Measurements from ENCODE around the gene TRDMT1.
"Not testable (repeated sequence)": the region's sequence is repeated elsewhere in the genome, so short reads cannot be mapped to it uniquely, and the experiment has no call there.

The TRDMT1 gene

GRCh38 chr10:17122726-17123661, 78.5 kb downstream of the TRDMT1 start:
- H3K9ac ChIP-seq (ENCODE audit: low read length), result no peak overlapping the region
- peaks cover 12% of the 10 kb centered on the region for H3K4me1 ChIP-seq (ENCODE audit: control insufficient read depth, low read depth, low read length)

GRCh38 chr10:17122052-17122451, 79.4 kb downstream of the TRDMT1 start:
- peaks cover 12% of the 10 kb centered on the region for H3K4me1 ChIP-seq (ENCODE audit: control insufficient read depth, low read depth, low read length)
- no peak overlapping the region for H3K9ac ChIP-seq (ENCODE audit: low read length)
- no peak overlapping the region for H3K27ac ChIP-seq (ENCODE audit: low read length)
- no peaks in the 10 kb centered on the region for H3K27me3 ChIP-seq (ENCODE audit: control insufficient read depth, insufficient read depth, low read length)
- no peaks in the 10 kb centered on the region for H3K9me3 ChIP-seq (ENCODE audit: control insufficient read depth, low read depth, low read length)
- no peaks in the 10 kb centered on the region for H3K36me3 ChIP-seq (ENCODE audit: control insufficient read depth, low read depth, low read length)
- H3K4me3 ChIP-seq (ENCODE audit: low read length), result no peak overlapping the region

More at GRCh38 chr10:17122726-17123661, 78.5 kb downstream of the TRDMT1 start:
- no peaks in the 10 kb centered on the region for H3K36me3 ChIP-seq (ENCODE audit: control insufficient read depth, low read depth, low read length)
- H3K27me3 ChIP-seq (ENCODE audit: control insufficient read depth, insufficient read depth, low read length), result no peaks in the 10 kb centered on the region
- no peaks in the 10 kb centered on the region for H3K9me3 ChIP-seq (ENCODE audit: control insufficient read depth, low read depth, low read length)
- H3K27ac ChIP-seq (ENCODE audit: low read length), result no peak overlapping the region
- no peak overlapping the region for H3K4me3 ChIP-seq (ENCODE audit: low read length)

DNA sequence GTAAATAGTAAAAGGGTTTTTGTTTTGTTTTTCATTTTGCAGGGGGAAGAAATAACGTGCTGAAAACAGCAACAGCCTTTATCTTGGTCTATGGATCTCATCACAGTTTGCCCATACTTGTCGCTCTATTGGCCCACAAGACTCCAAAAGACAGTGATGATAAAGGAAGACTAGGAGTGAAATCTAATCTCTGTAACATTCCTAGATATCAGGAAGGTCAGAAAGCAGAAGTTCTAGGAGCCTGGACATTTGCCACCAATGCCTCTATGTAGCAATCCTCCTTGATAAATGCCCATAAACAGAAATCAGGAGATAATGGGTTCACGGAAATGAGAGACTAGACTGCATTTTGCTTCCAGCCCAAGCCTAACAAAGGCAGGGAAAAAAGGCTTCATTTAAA, 80.8 kb downstream of the TRDMT1 start:
- no peak overlapping the region for H3K4me3 ChIP-seq (ENCODE audit: low read length)
- H3K36me3 ChIP-seq (ENCODE audit: control insufficient read depth, low read depth, low read length), result no peaks in the 10 kb centered on the region
- peaks cover 12% of the 10 kb centered on the region for H3K4me1 ChIP-seq (ENCODE audit: control insufficient read depth, low read depth, low read length)
- H3K27me3 ChIP-seq (ENCODE audit: control insufficient read depth, insufficient read depth, low read length), result no peaks in the 10 kb centered on the region
- no peak overlapping the region for H3K9ac ChIP-seq (ENCODE audit: low read length)
- H3K9me3 ChIP-seq (ENCODE audit: control insufficient read depth, low read depth, low read length), result no peaks in the 10 kb centered on the region
- no peak overlapping the region for H3K27ac ChIP-seq (ENCODE audit: low read length)

DNA sequence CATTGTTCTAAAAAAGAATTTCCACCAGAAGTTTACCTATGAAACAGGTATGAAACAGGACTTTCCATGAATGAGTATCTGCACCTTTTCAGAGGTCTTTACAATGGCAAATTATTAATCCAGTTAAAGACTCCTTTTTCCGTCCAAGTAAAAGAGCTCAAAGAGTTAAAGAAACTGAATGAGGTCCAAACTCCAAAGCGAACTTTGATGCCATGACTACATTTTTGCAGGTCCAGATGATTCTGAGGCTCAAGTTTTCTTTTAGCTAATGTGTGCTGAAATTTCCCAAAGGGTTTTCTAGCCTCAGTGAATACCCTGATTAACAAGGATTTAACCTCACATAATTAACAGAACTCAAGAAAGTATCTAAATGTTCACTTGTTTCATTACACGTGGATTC, 81.6 kb downstream of the TRDMT1 start:
- no peaks in the 10 kb centered on the region for H3K27me3 ChIP-seq (ENCODE audit: control insufficient read depth, insufficient read depth, low read length)
- H3K27ac ChIP-seq (ENCODE audit: low read length), result no peak overlapping the region
- H3K9me3 ChIP-seq (ENCODE audit: control insufficient read depth, low read depth, low read length), result no peaks in the 10 kb centered on the region
- H3K4me3 ChIP-seq (ENCODE audit: low read length), result no peak overlapping the region
- no peak overlapping the region for H3K9ac ChIP-seq (ENCODE audit: low read length)
- H3K36me3 ChIP-seq (ENCODE audit: control insufficient read depth, low read depth, low read length), result no peaks in the 10 kb centered on the region
- peaks cover 12% of the 10 kb centered on the region for H3K4me1 ChIP-seq (ENCODE audit: control insufficient read depth, low read depth, low read length)

DNA sequence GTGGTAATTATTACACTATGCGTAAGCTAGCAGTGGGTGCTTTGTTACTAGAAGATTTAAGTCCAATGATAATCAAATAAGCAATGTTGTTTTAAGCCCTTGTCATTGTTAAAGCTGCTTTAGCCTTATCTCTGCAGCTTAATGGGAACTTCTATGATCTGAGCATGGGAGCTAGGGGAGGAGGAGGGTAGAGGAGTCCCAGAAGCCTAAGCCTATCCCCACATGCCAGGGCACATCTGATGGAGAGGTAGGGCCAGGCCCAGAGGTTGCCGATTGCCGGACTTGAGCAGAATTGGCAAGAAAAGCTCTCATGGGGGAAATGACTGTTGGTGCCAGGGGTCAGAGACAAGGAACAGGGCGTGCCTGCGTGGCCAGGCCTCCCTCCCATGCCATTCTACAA, 85.3 kb downstream of the TRDMT1 start:
- H3K27ac ChIP-seq (ENCODE audit: low read length), result no peak overlapping the region
- H3K9ac ChIP-seq (ENCODE audit: low read length), result no peak overlapping the region
- H3K9me3 ChIP-seq (ENCODE audit: control insufficient read depth, low read depth, low read length), result no peaks in the 10 kb centered on the region
- no peaks in the 10 kb centered on the region for H3K36me3 ChIP-seq (ENCODE audit: control insufficient read depth, low read depth, low read length)
- H3K4me1 ChIP-seq (ENCODE audit: control insufficient read depth, low read depth, low read length), result no peaks in the 10 kb centered on the region
- H3K27me3 ChIP-seq (ENCODE audit: control insufficient read depth, insufficient read depth, low read length), result no peaks in the 10 kb centered on the region
- H3K4me3 ChIP-seq (ENCODE audit: low read length), result no peak overlapping the region

- H3K9me3 ChIP-seq (ENCODE audit: control insufficient read depth, low read depth, low read length), result no peaks in the 10 kb centered on the region
- no peak overlapping the region for H3K27ac ChIP-seq (ENCODE audit: low read length)
- H3K9ac ChIP-seq (ENCODE audit: low read length), result no peak overlapping the region
- H3K4me3 ChIP-seq (ENCODE audit: low read length), result no peak overlapping the region
- no peaks in the 10 kb centered on the region for H3K36me3 ChIP-seq (ENCODE audit: control insufficient read depth, low read depth, low read length)
- no peaks in the 10 kb centered on the region for H3K27me3 ChIP-seq (ENCODE audit: control insufficient read depth, insufficient read depth, low read length)
- H3K4me1 ChIP-seq (ENCODE audit: control insufficient read depth, low read depth, low read length), result no peaks in the 10 kb centered on the region
These were observed 85.8 kb downstream of the TRDMT1 start for GRCh38 chr10:17115683-17116082.

GRCh38 chr10:17114878-17115444, 86.5 kb downstream of the TRDMT1 start:
- H3K27ac ChIP-seq (ENCODE audit: low read length); H3K9ac ChIP-seq (ENCODE audit: low read length); H3K36me3 ChIP-seq (ENCODE audit: control insufficient read depth, low read depth, low read length): not testable (repeated sequence)

DNA sequence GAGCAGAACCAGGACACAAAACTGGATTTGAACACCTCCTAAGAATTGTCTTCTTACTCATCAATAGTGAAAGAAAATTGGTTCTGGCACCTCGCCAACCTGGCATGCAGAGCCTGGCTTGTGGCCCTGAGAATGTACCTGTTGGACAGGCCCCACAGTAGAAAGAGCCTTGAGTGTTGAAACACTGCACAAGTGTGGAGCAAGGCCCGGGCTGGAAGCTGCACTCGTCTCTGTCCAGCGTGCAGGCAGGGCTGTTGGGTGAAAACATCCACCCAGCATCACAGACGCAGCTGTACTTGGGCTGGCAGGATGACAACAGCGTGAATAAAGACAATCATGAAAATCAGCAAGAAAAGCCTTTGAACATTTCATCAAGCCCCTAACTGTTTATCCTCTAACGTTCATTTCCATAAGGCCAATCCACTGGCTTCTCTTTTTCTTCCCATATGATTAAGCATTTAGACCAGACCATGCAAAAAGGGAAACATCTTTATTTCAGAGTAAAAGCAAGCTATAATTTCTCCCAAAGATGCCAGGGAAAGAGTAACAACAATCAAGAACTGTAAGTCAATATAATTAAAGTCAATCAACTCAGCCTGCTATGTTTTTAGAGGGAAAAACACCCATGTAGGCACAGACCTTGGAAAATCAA, 87.5 kb downstream of the TRDMT1 start:
- no peaks in the 10 kb centered on the region for H3K36me3 ChIP-seq (ENCODE audit: control insufficient read depth, low read depth, low read length)
- no peak overlapping the region for H3K4me3 ChIP-seq (ENCODE audit: low read length)
- no peak overlapping the region for H3K27ac ChIP-seq (ENCODE audit: low read length)
- H3K9me3 ChIP-seq (ENCODE audit: control insufficient read depth, low read depth, low read length), result no peaks in the 10 kb centered on the region
- H3K9ac ChIP-seq (ENCODE audit: low read length), result no peak overlapping the region
- no peaks in the 10 kb centered on the region for H3K27me3 ChIP-seq (ENCODE audit: control insufficient read depth, insufficient read depth, low read length)
- no peaks in the 10 kb centered on the region for H3K4me1 ChIP-seq (ENCODE audit: control insufficient read depth, low read depth, low read length)

More at GRCh38 chr10:17114878-17115444, 86.5 kb downstream of the TRDMT1 start:
- H3K4me1 ChIP-seq (ENCODE audit: control insufficient read depth, low read depth, low read length); H3K9me3 ChIP-seq (ENCODE audit: control insufficient read depth, low read depth, low read length); H3K27me3 ChIP-seq (ENCODE audit: control insufficient read depth, insufficient read depth, low read length); H3K4me3 ChIP-seq (ENCODE audit: low read length): not testable (repeated sequence)

- Histone ChIP-seq H3K4me1 (ENCODE audit: control insufficient read depth, low read depth, low read length) (no peaks in the 10 kb centered on the region), H3K27ac (ENCODE audit: low read length) (no peak overlapping the region), H3K36me3 (ENCODE audit: control insufficient read depth, low read depth, low read length) (no peaks in the 10 kb centered on the region), H3K9me3 (ENCODE audit: control insufficient read depth, low read depth, low read length) (no peaks in the 10 kb centered on the region), H3K4me3 (ENCODE audit: low read length) (no peak overlapping the region), H3K27me3 (ENCODE audit: control insufficient read depth, insufficient read depth, low read length) (no peaks in the 10 kb centered on the region), H3K9ac (ENCODE audit: low read length) (no peak overlapping the region)
These were observed 88.1 kb downstream of the TRDMT1 start for GRCh38 chr10:17113346-17113745.

DNA sequence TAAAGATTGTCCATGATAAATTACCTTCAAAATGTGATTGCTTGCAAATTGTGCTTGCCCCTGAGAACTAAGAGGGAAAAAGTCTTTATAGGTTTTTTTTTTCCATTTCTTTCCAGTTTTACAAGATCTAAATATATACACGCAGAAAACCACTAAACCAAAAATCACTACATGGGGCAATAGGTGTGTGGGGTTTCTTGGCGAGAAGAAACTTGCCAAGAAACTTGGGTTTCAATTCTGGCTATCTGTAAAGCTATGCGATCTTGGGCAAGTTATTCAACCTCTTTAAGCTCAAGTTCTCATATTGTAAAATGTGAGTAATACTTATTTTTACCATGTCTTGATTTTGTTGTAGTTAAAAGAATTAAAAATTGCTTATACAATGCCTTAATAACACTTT, 88.9 kb downstream of the TRDMT1 start:
- no peaks in the 10 kb centered on the region for H3K27me3 ChIP-seq (ENCODE audit: control insufficient read depth, insufficient read depth, low read length)
- H3K9me3 ChIP-seq (ENCODE audit: control insufficient read depth, low read depth, low read length), result no peaks in the 10 kb centered on the region
- H3K4me1 ChIP-seq (ENCODE audit: control insufficient read depth, low read depth, low read length), result no peaks in the 10 kb centered on the region
- no peak overlapping the region for H3K9ac ChIP-seq (ENCODE audit: low read length)
- H3K36me3 ChIP-seq (ENCODE audit: control insufficient read depth, low read depth, low read length), result no peaks in the 10 kb centered on the region
- no peak overlapping the region for H3K4me3 ChIP-seq (ENCODE audit: low read length)
- H3K27ac ChIP-seq (ENCODE audit: low read length), result no peak overlapping the region

- Histone ChIP-seq H3K36me3 (ENCODE audit: control insufficient read depth, low read depth, low read length) (no peaks in the 10 kb centered on the region), H3K4me1 (ENCODE audit: control insufficient read depth, low read depth, low read length) (no peaks in the 10 kb centered on the region), H3K9ac (ENCODE audit: low read length) (no peak overlapping the region), H3K27me3 (ENCODE audit: control insufficient read depth, insufficient read depth, low read length) (no peaks in the 10 kb centered on the region), H3K4me3 (ENCODE audit: low read length) (no peak overlapping the region), H3K9me3 (ENCODE audit: control insufficient read depth, low read depth, low read length) (no peaks in the 10 kb centered on the region), H3K27ac (ENCODE audit: low read length) (no peak overlapping the region)
These were observed 91.8 kb downstream of the TRDMT1 start for GRCh38 chr10:17109475-17110207.
